GM21447 (cell line): ENCODE measurements around the gene LHPP.

Source experiments
- ATAC-seq: cut with Tn5 transposase; IDR thresholded peaks from one replicate; pipeline ENCODE4 v1.9.1; 2021; ENCODE audit not compliant: unreplicated experiment

The LHPP gene

DNA sequence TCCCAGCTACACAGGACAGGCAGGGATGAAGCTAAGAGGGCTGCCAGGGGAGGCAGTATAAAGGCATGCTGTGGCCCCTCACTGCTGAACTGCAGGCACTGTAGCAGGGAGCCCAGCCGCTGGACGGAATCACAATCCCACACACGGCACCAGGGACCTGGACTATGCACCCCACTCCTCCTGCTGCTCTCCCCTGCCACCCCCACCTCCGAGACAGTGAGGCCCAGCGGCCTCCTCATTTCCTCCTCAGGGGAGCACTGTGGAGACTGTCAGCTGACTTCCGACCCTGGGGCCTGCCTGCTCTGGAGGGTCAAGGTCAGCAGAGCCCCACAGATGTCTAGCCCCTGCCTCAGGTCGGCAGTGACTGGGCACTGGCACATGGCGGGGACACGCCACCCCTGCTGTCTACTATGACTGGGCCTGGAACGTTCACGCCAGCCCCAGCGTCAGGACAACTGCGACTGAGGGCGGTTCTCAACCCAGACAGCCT lies 189.8 kb downstream of the LHPP start:
- ATAC-seq: no peak

DNA sequence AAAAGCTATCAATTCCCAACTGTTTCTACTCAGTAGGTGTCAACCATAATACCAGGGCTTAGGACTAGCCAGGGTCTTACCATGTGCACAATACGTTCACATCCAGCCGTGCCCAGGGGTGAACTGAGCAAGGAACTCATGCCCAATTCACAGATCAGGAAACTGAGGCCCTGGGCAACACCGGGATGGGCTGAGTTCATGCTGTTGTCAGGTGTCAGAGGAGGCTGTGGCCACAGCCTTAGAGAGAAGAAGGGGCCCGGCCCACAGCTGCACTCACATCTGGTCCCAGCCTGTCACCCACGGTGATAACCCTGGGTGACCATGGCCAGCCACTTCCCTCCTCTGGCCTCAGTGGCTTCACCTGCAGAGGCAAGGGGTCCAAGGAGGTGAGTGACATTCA lies 190.6 kb downstream of the LHPP start:
- no peak for ATAC-seq

DNA sequence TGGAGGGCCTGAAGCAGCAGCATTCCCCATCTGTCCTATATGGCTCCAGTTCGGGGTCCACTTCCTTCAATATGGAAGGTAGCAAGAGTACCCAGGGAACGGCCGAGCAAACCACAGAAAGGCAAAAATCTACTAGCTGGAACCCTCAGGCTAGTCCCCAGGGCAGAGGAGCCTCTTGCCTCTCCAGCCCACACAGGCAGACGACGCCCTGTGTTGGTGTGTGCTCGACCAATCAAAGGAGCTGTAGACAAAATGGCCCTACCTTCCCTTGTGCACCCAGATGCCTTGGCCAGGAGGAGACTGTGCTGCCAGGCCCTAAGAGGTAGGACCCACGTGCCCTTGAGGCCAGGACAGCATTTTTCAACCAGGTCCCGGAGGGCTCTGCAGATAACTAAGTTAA lies 191.1 kb downstream of the LHPP start:
- no peak for ATAC-seq

DNA sequence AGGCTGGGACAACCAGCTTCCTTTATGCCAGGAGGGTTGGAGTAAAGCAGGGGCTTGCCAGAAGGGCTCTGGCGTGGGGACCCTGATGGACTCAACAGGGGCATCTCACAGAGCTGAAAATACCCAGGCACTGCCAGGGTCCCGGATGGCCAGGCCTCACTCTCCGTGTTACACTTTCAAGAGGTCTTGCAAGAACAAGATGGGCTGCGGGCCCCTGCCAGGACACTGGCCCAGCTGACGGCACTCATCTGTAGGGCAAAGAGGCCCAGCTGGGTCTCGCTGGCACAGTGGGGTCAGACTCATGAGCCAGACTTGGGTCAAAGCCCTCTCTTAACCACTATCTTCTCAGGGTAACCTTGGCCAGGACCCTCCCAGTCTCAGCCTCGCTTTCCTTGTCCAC lies 191.7 kb downstream of the LHPP start:
- no peak for ATAC-seq

DNA sequence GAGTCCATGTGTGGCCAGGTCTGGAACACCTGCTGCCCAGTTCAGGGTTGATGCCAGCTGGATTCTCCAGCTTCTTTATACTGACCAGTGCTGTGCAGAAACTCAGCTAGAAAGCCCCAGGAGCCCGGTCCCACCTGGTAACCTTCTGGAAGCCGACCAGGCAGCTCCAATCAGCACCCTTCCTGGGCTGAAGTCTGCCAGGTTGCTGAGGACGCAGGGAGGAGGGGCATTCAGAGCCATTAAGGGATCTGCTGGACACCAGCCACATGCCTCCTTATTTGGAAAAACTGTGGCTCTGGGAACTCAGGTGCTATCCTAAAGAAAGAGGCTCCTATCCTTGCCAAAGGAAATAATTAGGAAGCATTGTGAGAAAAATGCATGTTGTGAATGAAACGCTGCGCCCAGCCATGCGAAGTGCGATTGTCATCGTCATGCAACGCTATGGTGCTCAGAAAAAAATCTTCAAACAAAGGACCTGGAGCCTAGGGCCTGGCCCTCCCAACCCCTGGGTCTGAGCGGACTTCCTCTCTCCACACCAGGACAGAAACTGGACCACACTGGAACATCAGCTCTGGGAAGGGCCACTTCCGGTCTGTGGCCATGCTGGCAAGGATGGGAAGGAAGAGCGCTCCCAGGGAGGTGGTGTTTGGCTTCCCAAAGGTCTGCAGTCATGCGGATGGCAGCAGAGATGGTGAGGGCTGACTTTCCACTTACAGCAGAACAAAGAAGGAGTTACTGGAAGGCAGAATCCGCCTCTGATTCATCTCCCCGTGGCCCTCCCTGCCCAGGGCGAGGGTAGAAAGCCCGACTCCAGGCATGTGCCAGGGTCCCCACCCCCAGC lies 192.4 kb downstream of the LHPP start:
- no peak for ATAC-seq

DNA sequence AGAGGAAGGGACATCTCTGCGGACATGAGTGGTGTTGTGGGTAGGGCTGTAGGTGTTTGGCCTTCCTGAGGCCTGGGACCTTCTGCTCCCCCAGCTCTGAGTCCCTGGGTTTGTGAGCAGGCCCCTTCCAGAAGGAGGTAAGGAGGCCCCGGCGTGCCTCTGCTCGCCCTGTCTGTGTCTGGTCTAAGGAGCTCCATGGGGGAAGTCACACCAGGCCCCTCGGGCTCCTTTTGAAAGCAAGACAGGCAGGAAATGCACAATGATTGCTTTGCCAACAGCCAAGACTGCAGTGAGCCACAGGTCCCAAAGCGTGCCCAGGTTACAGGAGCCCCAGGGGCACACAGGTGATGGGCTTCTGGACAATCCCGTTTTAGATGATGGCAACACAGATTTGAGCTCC lies 193.1 kb downstream of the LHPP start:
- ATAC-seq: no peak

DNA sequence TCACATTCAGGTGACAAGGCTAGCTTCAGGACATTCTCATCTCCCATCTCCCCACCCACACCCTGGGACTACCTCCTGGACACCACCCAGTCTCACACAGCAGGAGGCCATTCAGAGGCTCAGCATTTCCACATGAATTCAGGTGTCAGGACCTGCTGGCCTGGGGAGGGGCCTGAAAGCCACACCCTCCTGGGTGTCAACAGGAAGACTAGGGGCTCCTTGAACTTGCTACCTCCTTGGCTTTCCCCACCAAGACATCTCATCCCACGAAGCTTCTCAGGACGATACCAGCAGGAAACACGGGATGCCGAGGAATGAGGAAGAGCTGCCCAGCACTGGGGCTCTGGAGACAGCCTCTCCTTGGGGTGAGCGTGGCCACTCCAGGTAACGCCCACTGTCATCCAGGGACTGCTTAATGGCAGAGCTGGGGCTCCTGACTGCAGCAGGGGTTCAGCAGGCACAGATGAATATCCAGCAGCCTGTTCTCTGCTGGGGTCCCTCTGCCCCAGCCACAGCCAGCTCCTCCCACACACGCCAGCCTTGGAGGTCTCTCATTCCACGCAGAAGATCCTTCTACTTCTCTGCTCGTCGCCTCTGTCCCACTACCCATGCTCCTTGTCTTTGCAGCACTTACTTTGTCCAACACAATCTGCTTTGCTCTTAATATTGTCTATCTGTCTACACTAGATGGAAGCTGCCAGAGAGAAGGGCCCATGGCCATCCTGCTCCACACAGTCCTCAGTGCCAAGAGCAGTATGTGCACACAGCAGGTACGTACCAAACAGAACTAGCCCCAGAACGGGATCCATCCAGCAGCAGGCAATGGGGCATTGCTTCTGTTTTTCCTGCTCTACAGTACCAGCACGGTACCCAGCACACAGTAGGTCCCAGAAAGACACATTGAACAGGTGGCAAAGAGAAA lies 193.8 kb downstream of the LHPP start:
- no peak for ATAC-seq

DNA sequence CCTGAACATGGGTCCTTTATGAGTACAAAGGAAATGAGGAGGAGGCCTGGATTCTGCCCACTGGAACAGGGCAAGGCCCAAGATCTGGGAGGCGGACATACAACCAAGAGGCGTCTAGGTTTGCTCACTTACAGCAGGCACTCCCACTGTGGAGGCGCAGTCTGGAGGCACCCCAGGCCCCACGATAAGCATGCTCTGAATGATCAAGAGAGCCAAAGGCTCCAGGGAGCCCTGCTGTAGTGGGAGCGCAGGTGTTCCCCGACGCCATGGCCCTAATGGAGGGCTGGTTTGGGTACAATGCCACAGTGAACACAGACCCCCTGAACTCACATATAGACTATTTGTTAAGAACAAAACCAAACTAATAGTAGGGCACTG lies 194.5 kb downstream of the LHPP start:
- no peak for ATAC-seq

DNA sequence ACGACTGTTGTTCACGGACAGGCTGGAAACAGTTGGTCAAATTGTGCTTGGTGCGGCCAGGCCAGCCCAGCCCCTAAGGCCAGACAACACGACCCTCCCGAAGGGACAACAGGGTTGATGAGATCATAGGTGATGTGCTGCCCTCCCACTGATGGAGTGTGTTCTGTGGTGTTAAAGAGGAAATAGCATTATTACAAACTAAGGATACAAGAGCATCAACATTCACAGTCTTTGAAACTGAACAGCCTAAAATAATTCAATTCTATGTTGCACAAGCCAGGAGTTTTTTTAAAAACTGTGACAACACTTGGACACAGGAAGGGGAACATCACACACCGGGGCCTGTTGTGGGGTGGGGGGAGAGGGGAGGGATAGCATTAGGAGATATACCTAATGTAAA lies 194.9 kb downstream of the LHPP start:
- ATAC-seq: no peak

DNA sequence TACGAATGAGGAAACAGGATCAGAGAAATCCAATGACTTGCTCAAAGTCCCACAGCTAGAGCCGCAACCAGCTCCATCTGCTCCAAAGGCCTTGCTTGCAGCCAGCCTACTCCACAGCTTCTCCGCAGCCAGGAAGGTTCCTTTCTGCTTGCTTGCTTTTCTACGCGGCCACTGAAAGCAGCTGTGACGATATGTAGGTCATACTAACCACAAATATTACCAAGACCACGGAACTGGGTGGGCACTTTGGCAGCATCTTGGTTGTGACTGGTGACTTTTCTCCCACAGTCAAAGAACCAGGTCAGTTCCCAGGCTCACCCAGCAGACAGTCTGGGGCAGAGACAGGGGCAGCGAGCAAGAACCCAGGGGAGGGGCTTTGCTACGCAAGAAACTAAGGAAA lies 196.2 kb downstream of the LHPP start:
- ATAC-seq: no peak

DNA sequence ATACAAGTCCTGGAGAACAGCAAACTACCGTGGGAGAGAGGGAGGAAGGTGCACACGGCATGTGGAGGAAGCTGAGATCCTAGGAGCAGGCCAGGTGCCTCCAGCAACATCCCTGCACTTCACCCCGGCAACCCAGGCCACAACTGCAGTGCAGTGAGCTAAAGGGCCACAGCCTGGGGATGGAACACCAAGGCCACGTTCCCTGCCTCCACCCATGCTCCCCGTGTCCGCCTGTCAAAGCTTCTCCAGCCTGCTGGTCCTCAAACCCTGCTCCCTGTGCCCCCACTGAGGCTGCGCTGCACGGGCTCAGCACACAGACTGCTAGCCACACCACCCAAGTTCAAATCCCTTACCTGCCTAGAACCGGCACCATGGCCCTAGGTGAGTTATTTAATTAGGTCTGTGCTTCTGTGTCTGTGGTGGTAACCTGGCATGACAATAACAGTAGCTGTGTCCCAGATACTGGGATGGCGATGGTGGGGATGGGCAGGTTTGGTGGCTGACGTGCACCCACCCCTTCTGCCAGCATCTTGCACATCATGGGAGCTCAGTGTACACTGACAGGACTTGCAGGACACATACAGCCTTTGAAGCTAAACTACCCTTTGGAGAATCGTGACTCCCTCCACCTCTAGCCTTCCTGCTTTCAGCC lies 197.1 kb downstream of the LHPP start:
- no peak for ATAC-seq

DNA sequence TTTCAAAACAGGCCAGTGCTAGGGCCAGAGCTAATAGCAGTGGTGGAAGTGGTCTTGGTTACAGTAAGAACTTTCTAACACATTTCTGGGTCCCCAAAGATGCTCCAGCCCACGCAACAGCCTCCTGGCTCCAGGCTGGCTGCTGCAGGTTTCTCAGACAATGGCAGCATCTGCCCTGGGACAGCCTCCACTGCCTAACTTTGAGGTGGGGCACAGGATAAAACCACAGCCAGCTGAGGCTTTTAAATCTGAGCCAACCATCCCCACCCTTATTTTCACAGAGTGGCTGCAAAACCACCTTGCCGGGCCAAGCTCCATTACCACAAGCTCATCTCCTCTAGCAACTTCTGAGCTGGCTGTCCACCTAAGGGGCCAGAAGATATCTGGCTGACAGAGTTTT lies 197.8 kb downstream of the LHPP start:
- ATAC-seq: no peak

DNA sequence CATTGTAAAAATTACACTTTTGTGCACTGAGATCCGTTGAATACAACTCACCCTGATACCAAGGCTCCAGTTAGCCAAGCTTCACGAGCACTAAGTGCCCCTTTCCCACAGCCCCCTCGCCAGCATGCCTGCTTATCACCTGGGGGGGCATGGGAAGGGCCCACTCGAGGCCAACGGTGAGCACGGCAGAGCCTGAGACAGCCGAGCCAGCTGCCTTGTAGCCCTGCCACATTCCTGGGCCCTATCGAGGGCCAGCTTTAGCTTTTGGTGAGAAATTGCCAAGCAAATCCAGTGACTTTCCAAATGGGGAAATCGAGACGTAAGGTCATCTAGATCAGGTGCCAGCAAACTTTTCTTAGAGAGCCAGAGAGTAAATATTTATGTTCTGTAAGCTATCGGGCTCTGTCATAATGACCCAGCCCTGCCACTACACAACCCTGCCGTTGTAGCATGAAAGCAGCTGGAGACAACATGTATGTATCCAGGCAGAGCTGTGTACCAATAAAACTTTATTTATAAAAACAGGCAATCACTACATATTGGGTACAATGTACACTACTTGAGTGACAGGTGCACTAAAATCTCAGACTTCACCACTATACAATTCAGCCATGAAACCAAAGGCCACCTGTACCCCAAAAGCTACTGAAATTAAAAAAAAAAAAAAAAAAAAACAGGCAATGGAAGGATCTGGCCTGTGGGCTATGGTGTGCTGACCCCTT lies 198.9 kb downstream of the LHPP start:
- no peak for ATAC-seq

DNA sequence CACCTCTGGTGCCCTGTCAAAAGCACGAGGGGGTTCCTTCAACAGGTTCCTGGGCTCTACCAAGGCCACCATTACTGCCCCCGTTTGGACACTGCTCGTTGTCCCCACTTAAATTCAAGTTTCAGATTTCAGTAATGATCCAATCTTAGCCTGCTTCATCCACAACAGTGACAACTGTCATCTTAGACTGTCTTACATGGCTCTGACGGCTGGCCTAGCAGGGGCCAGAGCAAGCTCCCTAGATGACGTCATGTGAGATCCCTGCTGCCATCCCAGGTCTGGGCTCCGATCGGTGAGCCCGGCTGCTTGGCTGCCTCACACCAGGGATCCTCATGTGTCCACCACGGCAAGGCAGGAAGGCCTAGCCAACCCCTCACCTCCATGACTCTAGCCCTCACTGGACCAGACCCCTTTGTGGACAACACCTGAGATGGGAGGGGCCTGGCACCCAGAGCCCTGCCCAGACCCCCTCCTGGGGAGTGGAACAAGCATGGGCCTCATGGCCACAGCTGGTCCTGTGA lies 200.1 kb downstream of the LHPP start:
- ATAC-seq: no peak

DNA sequence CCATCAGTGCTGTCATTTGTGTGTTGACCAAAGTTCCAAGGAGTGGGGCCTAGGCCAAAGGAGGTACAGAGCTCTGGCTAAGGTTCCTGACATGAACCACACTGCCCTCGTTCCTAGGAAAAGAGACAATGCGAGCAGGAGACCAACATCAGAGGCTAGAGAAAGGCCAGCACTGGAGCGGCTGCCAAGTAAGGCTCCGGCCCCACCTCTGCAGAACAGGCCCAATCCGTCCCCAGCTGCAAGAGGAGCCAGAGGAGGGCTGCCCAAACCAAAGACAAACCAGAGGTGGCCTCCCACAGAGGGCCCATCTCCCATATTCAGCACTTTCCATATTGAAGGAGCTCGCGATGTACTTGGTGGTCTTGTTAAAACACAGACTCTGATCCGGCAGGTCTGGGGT lies 201.6 kb downstream of the LHPP start:
- ATAC-seq: no peak
